H9 (cell line): Measurements from ENCODE around the gene RPN1. TPM values are rescaled to one million over a fixed set of nuclear protein-coding genes. Genes with fewer than 3 reads are reported as not detected.

ENCODE experiments used
- DNase-seq: peaks from one replicate; pipeline ENCODE4 v3.0.0-alpha.2; 2017
- H2AFZ ChIP-seq: one replicate; pipeline ENCODE4 v1.6.1; 2013; ENCODE audit warnings: mild to moderate bottlenecking, low read length, control low read depth, moderate library complexity
- H2AK5ac ChIP-seq: 2 replicates; pipeline ENCODE4 v1.6.1; 2013; ENCODE audit warnings: low read length, control low read depth, mixed read lengths; ENCODE audit not compliant: insufficient read length
- H2BK120ac ChIP-seq: one replicate; pipeline ENCODE4 v1.6.1; 2013; ENCODE audit warnings: low read depth, mild to moderate bottlenecking, low read length, control low read depth, inconsistent platforms; ENCODE audit not compliant: poor library complexity, severe bottlenecking
- H2BK12ac ChIP-seq: 2 replicates; pipeline ENCODE4 v1.6.1; 2013; ENCODE audit warnings: low read length, control low read depth, mixed read lengths, low read depth; ENCODE audit not compliant: insufficient read length
- H2BK15ac ChIP-seq: 2 replicates; pipeline ENCODE4 v1.6.1; 2013; ENCODE audit warnings: low read depth, low read length, control low read depth
- H2BK20ac ChIP-seq: one replicate; pipeline ENCODE4 v1.6.1; 2013; ENCODE audit warnings: low read depth, mild to moderate bottlenecking, low read length, control low read depth, inconsistent platforms; ENCODE audit not compliant: poor library complexity, severe bottlenecking
- H2BK5ac ChIP-seq: 2 replicates; pipeline ENCODE4 v1.6.1; 2013; ENCODE audit warnings: low read length, control low read depth, mixed read lengths; ENCODE audit not compliant: insufficient read length
- H3K14ac ChIP-seq: 2 replicates; pipeline ENCODE4 v1.6.1; 2013; ENCODE audit warnings: low read length, control low read depth; ENCODE audit not compliant: insufficient read depth
- H3K18ac ChIP-seq: 2 replicates; pipeline ENCODE4 v1.6.1; 2013; ENCODE audit warnings: low read depth, mild to moderate bottlenecking, mixed read lengths, low read length, control low read depth; ENCODE audit not compliant: insufficient read length
- H3K23ac ChIP-seq: 2 replicates; pipeline ENCODE4 v1.6.1; 2013; ENCODE audit warnings: low read length, control low read depth, mixed read lengths, low read depth; ENCODE audit not compliant: insufficient read length
- H3K23me2 ChIP-seq: 2 replicates; pipeline ENCODE4 v1.6.1; 2013; ENCODE audit warnings: low read depth, mild to moderate bottlenecking, mixed read lengths, low read length, control low read depth; ENCODE audit not compliant: insufficient read length, poor library complexity, severe bottlenecking
- H3K27ac ChIP-seq: 2 replicates; pipeline ENCODE4 v1.5.1; 2013; ENCODE audit warnings: low read length, control low read depth, mixed read lengths, low read depth; ENCODE audit not compliant: insufficient read length
- H3K27me3 ChIP-seq: 2 replicates; pipeline ENCODE4 v1.6.1; 2013; ENCODE audit warnings: low read length, control low read depth, inconsistent platforms; ENCODE audit not compliant: insufficient read depth
- H3K4ac ChIP-seq: 2 replicates; pipeline ENCODE4 v1.6.1; 2013; ENCODE audit warnings: low read depth, mild to moderate bottlenecking, control low read depth, inconsistent platforms, low read length, moderate library complexity
- H3K4me1 ChIP-seq: 2 replicates; pipeline ENCODE4 v1.6.1; 2013; ENCODE audit warnings: low read length, control low read depth, inconsistent platforms; ENCODE audit not compliant: insufficient read depth
- H3K4me2 ChIP-seq: 2 replicates; pipeline ENCODE4 v1.6.1; 2013; ENCODE audit warnings: low read length, control low read depth, mixed read lengths; ENCODE audit not compliant: insufficient read length, insufficient read depth
- H3K56ac ChIP-seq: 2 replicates; pipeline ENCODE4 v1.6.1; 2013; ENCODE audit warnings: low read depth, mild to moderate bottlenecking, mixed read lengths, low read length, control low read depth; ENCODE audit not compliant: insufficient read length
- H3K79me1 ChIP-seq: 2 replicates; pipeline ENCODE4 v1.6.1; 2013; ENCODE audit warnings: low read depth, mild to moderate bottlenecking, moderate library complexity, low read length, control low read depth, inconsistent platforms; ENCODE audit not compliant: insufficient read depth, poor library complexity, severe bottlenecking
- H3K79me2 ChIP-seq: 2 replicates; pipeline ENCODE4 v1.6.1; 2013; ENCODE audit warnings: low read length, control low read depth, inconsistent platforms; ENCODE audit not compliant: insufficient read depth
- H3K9ac ChIP-seq: 2 replicates; pipeline ENCODE4 v1.6.1; 2013; ENCODE audit warnings: low read length, control low read depth, mixed read lengths; ENCODE audit not compliant: insufficient read length; ENCODE audit errors: extremely low read depth
- H3K9me3 ChIP-seq: one replicate; pipeline ENCODE4 v1.6.1; 2013; ENCODE audit warnings: low read depth, low read length, inconsistent platforms; ENCODE audit not compliant: control insufficient read depth
- H3T11ph ChIP-seq: one replicate; pipeline ENCODE4 v1.6.1; 2013; ENCODE audit warnings: mild to moderate bottlenecking, low read length, control low read depth, inconsistent platforms
- H4K20me1 ChIP-seq: one replicate; pipeline ENCODE4 v1.6.1; 2013; ENCODE audit not compliant: control insufficient read depth, insufficient read length, insufficient read depth
- H4K5ac ChIP-seq: 2 replicates; pipeline ENCODE4 v1.6.1; 2013; ENCODE audit warnings: low read depth, mild to moderate bottlenecking, mixed read lengths, low read length, control low read depth; ENCODE audit not compliant: insufficient read length
- H4K8ac ChIP-seq: replicated peaks from 2 replicates; pipeline ENCODE4 v1.6.1; 2013; ENCODE audit warnings: low read length, control low read depth, mixed read lengths, low read depth; ENCODE audit not compliant: insufficient read length
- H4K91ac ChIP-seq: 2 replicates; pipeline ENCODE4 v1.6.1; 2013; ENCODE audit warnings: low read depth, mild to moderate bottlenecking, moderate library complexity, mixed read lengths, low read length, control low read depth; ENCODE audit not compliant: insufficient read length
- H3K27ac Mint-ChIP-seq, 3 experiments: 2 replicates in 2 of 3; 3 replicates in 1 of 3; pipeline ENCODE4 v1.8.0; 2020 to 2021; ENCODE audit warnings: mixed read lengths in 3 of 3, mild to moderate bottlenecking in 1 of 3, moderate library complexity in 1 of 3
- H3K27me3 Mint-ChIP-seq: 2 replicates; pipeline ENCODE4 v1.8.0; 2021; ENCODE audit warnings: low read depth, mild to moderate bottlenecking, moderate library complexity, mixed read lengths
- H3K36me3 Mint-ChIP-seq, 3 experiments: 2 replicates in 2 of 3; 3 replicates in 1 of 3; pipeline ENCODE4 v1.8.0; 2020 to 2021; ENCODE audit warnings: low read depth in 3 of 3, mixed read lengths in 3 of 3; ENCODE audit not compliant: insufficient read depth in 1 of 3
- H3K4me1 Mint-ChIP-seq, 2 experiments: 2 replicates each; pipeline ENCODE4 v1.8.0; 2020; ENCODE audit warnings: mixed read lengths in 2 of 2
- H3K4me3 Mint-ChIP-seq, 2 experiments: 2 replicates in 1 of 2; 3 replicates in 1 of 2; pipeline ENCODE4 v1.8.0; 2020 to 2021; ENCODE audit warnings: mild to moderate bottlenecking in 2 of 2, mixed read lengths in 2 of 2, moderate library complexity in 1 of 2
- H3K9me3 Mint-ChIP-seq, 2 experiments: 2 replicates in 1 of 2; 3 replicates in 1 of 2; pipeline ENCODE4 v1.8.0; 2020; ENCODE audit warnings: mild to moderate bottlenecking in 2 of 2, mixed read lengths in 2 of 2, moderate library complexity in 1 of 2
- WGBS: extraction: QIAGEN DNeasy Blood & Tissue Kit; methylation state at CpG from one replicate; pipeline ENCODE4 v1.1.7; 2013; ENCODE audit warnings: missing lambda C conversion rate, low lambda C conversion rate, mixed read lengths; ENCODE audit not compliant: insufficient read length; ENCODE audit errors: extremely low coverage; 5-methylcytosine and 5-hydroxymethylcytosine counted together
- total RNA-seq: library from RNA; stranded (reverse); gene quantifications from 2 replicates; pipeline ENCODE4 v1.2.1, GENCODE V29; 2021
- TF ChIP-seq, protein P1 (sequence below): fragments of 200-600 bp; sonication (generic); conservative IDR thresholded peaks from 3 replicates; pipeline ENCODE4 v1.8.0; 2021; ENCODE audit warnings: antibody characterized with exemption, mild to moderate bottlenecking

Gene RPN1
- total RNA-seq, 1 experiment from 2014 or later, result 174 TPM

DNA sequence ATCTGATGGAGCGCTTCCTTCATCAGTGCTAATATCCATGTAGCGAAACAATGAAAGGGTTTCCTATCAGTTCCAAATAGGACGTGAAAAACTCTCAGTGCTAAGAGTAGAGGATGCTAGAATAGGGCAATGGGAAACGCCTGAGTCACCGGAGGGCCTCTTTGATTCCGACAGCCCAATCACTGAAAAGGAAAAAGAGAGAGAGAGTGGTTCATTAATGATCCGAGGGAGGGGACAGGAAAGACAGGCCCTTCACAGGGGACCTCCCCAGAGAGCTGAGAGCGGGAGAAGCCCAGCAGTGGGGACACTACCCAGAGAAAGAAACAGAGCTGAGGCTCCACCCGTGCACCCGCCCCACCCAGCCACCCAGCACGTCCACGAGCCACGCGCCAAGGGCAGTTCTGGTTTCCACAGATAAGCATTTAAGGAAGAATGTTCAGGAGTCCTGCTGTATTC, 76.9 kb downstream of the RPN1 start:
- Histone ChIP-seq H3K27me3 (no peaks in the 10 kb centered on the region; the same call in 1 of the 2 replicates), H3K18ac (no peak overlapping the region), H3K9ac (no peak overlapping the region), H2BK20ac (no peak overlapping the region), H3K14ac (no peak overlapping the region), H3K79me2 (no peaks in the 10 kb centered on the region), H4K91ac (no peak overlapping the region), H2AK5ac (no peak overlapping the region), H3K23me2 (no peaks in the 10 kb centered on the region), H4K5ac (no peak overlapping the region), H2BK12ac (no peak overlapping the region), H3K27ac (no peak overlapping the region), H3K23ac (no peak overlapping the region), H3K4me1 (peaks cover 5% of the 10 kb centered on the region; the same call in 1 of the 2 replicates), H4K20me1 (no peaks in the 10 kb centered on the region), H2BK15ac (no peak overlapping the region), H3K9me3 (no peaks in the 10 kb centered on the region), H3T11ph (no peak overlapping the region), H3K4me2 (no peak overlapping the region), H3K79me1 (no peaks in the 10 kb centered on the region), H2BK120ac (no peak overlapping the region), H3K56ac (no peak overlapping the region), H3K4ac (no peak overlapping the region), H2BK5ac (no peak overlapping the region), H4K8ac (no peak overlapping the region), H2AFZ (no peak overlapping the region)
- no CpG with 5 or more reads among the region's 14 CpGs for WGBS
- H3K4me1 Mint-ChIP-seq, result peaks cover 18 to 29% of the 10 kb centered on the region in 2 experiments
- H3K9me3 Mint-ChIP-seq, result no peaks in the 10 kb centered on the region
- H3K27me3 Mint-ChIP-seq, result peaks cover 13% of the 10 kb centered on the region
- DNase-seq, result peak; percentile 25
- no peak overlapping the region for H3K4me3 Mint-ChIP-seq
- H3K36me3 Mint-ChIP-seq, result no peaks in the 10 kb centered on the region
- TF ChIP-seq, protein P1, sequence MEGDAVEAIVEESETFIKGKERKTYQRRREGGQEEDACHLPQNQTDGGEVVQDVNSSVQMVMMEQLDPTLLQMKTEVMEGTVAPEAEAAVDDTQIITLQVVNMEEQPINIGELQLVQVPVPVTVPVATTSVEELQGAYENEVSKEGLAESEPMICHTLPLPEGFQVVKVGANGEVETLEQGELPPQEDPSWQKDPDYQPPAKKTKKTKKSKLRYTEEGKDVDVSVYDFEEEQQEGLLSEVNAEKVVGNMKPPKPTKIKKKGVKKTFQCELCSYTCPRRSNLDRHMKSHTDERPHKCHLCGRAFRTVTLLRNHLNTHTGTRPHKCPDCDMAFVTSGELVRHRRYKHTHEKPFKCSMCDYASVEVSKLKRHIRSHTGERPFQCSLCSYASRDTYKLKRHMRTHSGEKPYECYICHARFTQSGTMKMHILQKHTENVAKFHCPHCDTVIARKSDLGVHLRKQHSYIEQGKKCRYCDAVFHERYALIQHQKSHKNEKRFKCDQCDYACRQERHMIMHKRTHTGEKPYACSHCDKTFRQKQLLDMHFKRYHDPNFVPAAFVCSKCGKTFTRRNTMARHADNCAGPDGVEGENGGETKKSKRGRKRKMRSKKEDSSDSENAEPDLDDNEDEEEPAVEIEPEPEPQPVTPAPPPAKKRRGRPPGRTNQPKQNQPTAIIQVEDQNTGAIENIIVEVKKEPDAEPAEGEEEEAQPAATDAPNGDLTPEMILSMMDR, result no peak
- H3K27ac Mint-ChIP-seq, result no peak overlapping the region; a peak in 1 of 7 replicates
